HAP-1 (cell line): ENCODE measurements around the gene MTCL1.

ENCODE experiments used
- DNase-seq, 2 experiments: peaks; one replicate each; pipeline ENCODE4 v3.0.0-alpha.2; 2016 to 2020; ENCODE audit warnings: low spot score in 2 of 2
- H3K27me3 ChIP-seq: fragments of 250-450 bp; sonication (Bioruptor Pico); 2 replicates; pipeline ENCODE4 v1.5.1; 2020; ENCODE audit warnings: low read depth, mild to moderate bottlenecking, moderate library complexity
- H3K36me3 ChIP-seq: fragments of 250-450 bp; sonication (Bioruptor Pico); replicated peaks from 2 replicates; pipeline ENCODE4 v1.5.1; 2020; ENCODE audit warnings: mild to moderate bottlenecking
- H3K4me1 ChIP-seq: fragments of 250-450 bp; sonication (Bioruptor Pico); 2 replicates; pipeline ENCODE4 v1.5.1; 2020; ENCODE audit warnings: mild to moderate bottlenecking
- H3K4me3 ChIP-seq: fragments of 250-450 bp; sonication (Bioruptor Pico); 2 replicates; pipeline ENCODE4 v1.5.1; 2020; ENCODE audit warnings: mild to moderate bottlenecking, moderate library complexity
- H3K9me3 ChIP-seq: fragments of 250-450 bp; sonication (Bioruptor Pico); 2 replicates; pipeline ENCODE4 v1.5.1; 2020; ENCODE audit warnings: mild to moderate bottlenecking, moderate library complexity
- in situ Hi-C: fragments of 300-500 bp; cut with MboI; formaldehyde crosslinking; loops from 3 replicates; pipeline ENCODE4 v1.14.3; 2020; ENCODE audit warnings: low sequenced_read_pairs, inconsistent platforms, mixed read lengths

Gene MTCL1

GRCh38 chr18:8797206-8797605, 91.8 kb downstream of the MTCL1 start:
- in situ Hi-C loops = no loop called here
- H3K4me3 ChIP-seq = no peak overlapping the region
- no peak for DNase-seq
- no peaks in the 10 kb centered on the region for H3K36me3 ChIP-seq
- no peaks in the 10 kb centered on the region for H3K27me3 ChIP-seq
- H3K9me3 ChIP-seq = no peaks in the 10 kb centered on the region
- peaks cover 8% of the 10 kb centered on the region for H3K4me1 ChIP-seq

GRCh38 chr18:8799001-8799400, 93.6 kb downstream of the MTCL1 start:
- no peak overlapping the region for H3K4me3 ChIP-seq
- peaks cover 8% of the 10 kb centered on the region for H3K4me1 ChIP-seq
- in situ Hi-C loops = no loop called here

GRCh38 chr18:8799596-8800441, 94.5 kb downstream of the MTCL1 start:
- no peak overlapping the region for H3K4me3 ChIP-seq
- in situ Hi-C loops = no loop called here
- no peak for DNase-seq
- H3K9me3 ChIP-seq = no peaks in the 10 kb centered on the region
- no peaks in the 10 kb centered on the region for H3K27me3 ChIP-seq
- no peaks in the 10 kb centered on the region for H3K36me3 ChIP-seq
- H3K4me1 ChIP-seq = peaks cover 2% of the 10 kb centered on the region

More at GRCh38 chr18:8799001-8799400, 93.6 kb downstream of the MTCL1 start:
- no peaks in the 10 kb centered on the region for H3K36me3 ChIP-seq
- no peaks in the 10 kb centered on the region for H3K27me3 ChIP-seq
- no peak for DNase-seq
- no peaks in the 10 kb centered on the region for H3K9me3 ChIP-seq

GRCh38 chr18:8800445-8800844, 95.1 kb downstream of the MTCL1 start:
- DNase-seq = no peak
- no peaks in the 10 kb centered on the region for H3K36me3 ChIP-seq
- H3K4me1 ChIP-seq = no peaks in the 10 kb centered on the region
- in situ Hi-C loops = no loop called here
- H3K9me3 ChIP-seq = no peaks in the 10 kb centered on the region
- no peak overlapping the region for H3K4me3 ChIP-seq
- H3K27me3 ChIP-seq = no peaks in the 10 kb centered on the region

- Histone ChIP-seq H3K27me3 (no peaks in the 10 kb centered on the region), H3K36me3 (no peaks in the 10 kb centered on the region; the same call in 1 of the 2 replicates), H3K4me3 (no peak overlapping the region), H3K9me3 (no peaks in the 10 kb centered on the region), H3K4me1 (no peaks in the 10 kb centered on the region)
- in situ Hi-C loops = no loop called here
- DNase-seq = no peak
Observed at GRCh38 chr18:8800876-8801262, 95.5 kb downstream of the MTCL1 start.

- Histone ChIP-seq H3K4me3 (no peak overlapping the region), H3K27me3 (no peaks in the 10 kb centered on the region), H3K36me3 (peaks cover 4% of the 10 kb centered on the region; the same call in 1 of the 2 replicates), H3K9me3 (no peaks in the 10 kb centered on the region), H3K4me1 (no peaks in the 10 kb centered on the region)
- in situ Hi-C loops = no loop called here
- DNase-seq = no peak
Observed at GRCh38 chr18:8801263-8801901, 96.0 kb downstream of the MTCL1 start.

GRCh38 chr18:8802017-8802672, 96.8 kb downstream of the MTCL1 start:
- H3K4me3 ChIP-seq = no peak overlapping the region
- no peaks in the 10 kb centered on the region for H3K9me3 ChIP-seq
- H3K36me3 ChIP-seq = peaks cover 4% of the 10 kb centered on the region; the same call in 1 of the 2 replicates
- H3K27me3 ChIP-seq = no peaks in the 10 kb centered on the region
- H3K4me1 ChIP-seq = no peaks in the 10 kb centered on the region
- in situ Hi-C loops = no loop called here
- DNase-seq = no peak

- DNase-seq = no peak
- Histone ChIP-seq H3K36me3 (peaks cover 4% of the 10 kb centered on the region; the same call in 1 of the 2 replicates), H3K4me3 (no peak overlapping the region), H3K4me1 (no peaks in the 10 kb centered on the region), H3K9me3 (no peaks in the 10 kb centered on the region), H3K27me3 (no peaks in the 10 kb centered on the region)
- in situ Hi-C loops = no loop called here
Observed at GRCh38 chr18:8803063-8803795, 97.9 kb downstream of the MTCL1 start.

GRCh38 chr18:8803957-8804356, 98.6 kb downstream of the MTCL1 start:
- H3K36me3 ChIP-seq = peaks cover 4% of the 10 kb centered on the region; the same call in 1 of the 2 replicates
- H3K27me3 ChIP-seq = no peaks in the 10 kb centered on the region
- in situ Hi-C loops = no loop called here

GRCh38 chr18:8805552-8805951, 100.2 kb downstream of the MTCL1 start:
- no peak for DNase-seq
- in situ Hi-C loops = no loop called here
- Histone ChIP-seq H3K9me3 (no peaks in the 10 kb centered on the region), H3K4me1 (no peaks in the 10 kb centered on the region), H3K27me3 (no peaks in the 10 kb centered on the region), H3K36me3 (peaks cover 4% of the 10 kb centered on the region; the same call in 1 of the 2 replicates), H3K4me3 (no peak overlapping the region)

More at GRCh38 chr18:8803957-8804356, 98.6 kb downstream of the MTCL1 start:
- Histone ChIP-seq H3K4me3 (no peak overlapping the region), H3K9me3 (no peaks in the 10 kb centered on the region), H3K4me1 (no peaks in the 10 kb centered on the region)
- DNase-seq = no peak

- Histone ChIP-seq H3K9me3 (no peaks in the 10 kb centered on the region), H3K4me3 (no peak overlapping the region), H3K36me3 (peaks cover 4% of the 10 kb centered on the region; the same call in 1 of the 2 replicates), H3K27me3 (no peaks in the 10 kb centered on the region), H3K4me1 (no peaks in the 10 kb centered on the region)
- in situ Hi-C loops = no loop called here
- no peak for DNase-seq
Observed at GRCh38 chr18:8806100-8806797, 100.9 kb downstream of the MTCL1 start.

- Histone ChIP-seq H3K9me3 (no peaks in the 10 kb centered on the region), H3K36me3 (peaks cover 4% of the 10 kb centered on the region; the same call in 1 of the 2 replicates), H3K4me1 (no peaks in the 10 kb centered on the region), H3K4me3 (no peak overlapping the region), H3K27me3 (no peaks in the 10 kb centered on the region)
- in situ Hi-C loops = no loop called here
- no peak for DNase-seq
Observed at GRCh38 chr18:8806798-8807487, 101.6 kb downstream of the MTCL1 start.
